Activated naive CD4-positive, alpha-beta T cell treated with anti-CD3 and anti-CD28 coated beads, Interleukin-2, amount 50 U/mL, for 72 hours (primary cell): Measurements from ENCODE around the gene KRTAP4-16. TPM values are rescaled to one million over a fixed set of nuclear protein-coding genes. Genes with fewer than 3 reads are reported as not detected.
A peak's percentile ranks its signal among the peaks of the same experiment; 100 is the strongest.
"Not testable (repeated sequence)": the region's sequence is repeated elsewhere in the genome, so short reads cannot be mapped to it uniquely, and the experiment has no call there.

Experiments
- ATAC-seq, 2 donors: fragments of 150-1000 bp; cut with Tn5 transposase; 2 replicates each; pipeline ENCODE4 v1.10.0; 2021; ENCODE audit warnings: mild to moderate bottlenecking in 2 of 2, moderate library complexity in 2 of 2
- DNase-seq, 2 donors: peaks; one replicate each; pipeline ENCODE4 v3.0.0; 2021 to 2022; ENCODE audit warnings: low spot score in 2 of 2
- H3K27ac Mint-ChIP-seq, 2 donors: one replicate each; pipeline ENCODE4 v1.8.0; 2022; ENCODE audit warnings: mild to moderate bottlenecking in 2 of 2, mixed read lengths in 2 of 2
- H3K36me3 Mint-ChIP-seq, 2 donors: one replicate each; pipeline ENCODE4 v1.8.0; 2022; ENCODE audit warnings: mixed read lengths in 2 of 2
- H3K9me3 Mint-ChIP-seq, 2 donors: one replicate each; pipeline ENCODE4 v1.8.0; 2022; ENCODE audit warnings: mixed read lengths in 2 of 2
- total RNA-seq, 2 donors: library from RNA; stranded (reverse); gene quantifications; one replicate each; pipeline ENCODE4 v1.2.3, GENCODE V29; 2022

KRTAP4-16 gene
- total RNA-seq, 2 donors from 2014 or later: not detected

- Mint-ChIP-seq H3K36me3 (peaks cover 0 to 9% of the 10 kb centered on the region in 2 donors), H3K27ac (no peak overlapping the region), H3K9me3 (peaks cover 10 to 20% of the 10 kb centered on the region in 2 donors)
- ATAC-seq: no peak
- no peak for DNase-seq
These were observed 23.1 kb upstream of the KRTAP4-16 start for GRCh38 chr17:41125064-41125463.

- not testable (repeated sequence) for DNase-seq, ATAC-seq, H3K36me3 Mint-ChIP-seq
- peak within 1 kb of the TSS; percentile 41 to 73 for H3K27ac Mint-ChIP-seq
- H3K9me3 Mint-ChIP-seq: peaks cover 10 to 18% of the 10 kb centered on the region in 2 donors
These were observed 22.0 kb upstream of the KRTAP4-16 start, which contains the start of gene KRTAP4-12 for GRCh38 chr17:41123991-41124371. TSS of gene KRTAP4-12 (minus strand) at chr17:41124182. CDS start at chr17:41124122, 60 bp downstream.

- Mint-ChIP-seq H3K9me3 (peaks cover 10 to 15% of the 10 kb centered on the region in 2 donors), H3K27ac (peak overlapping the region; percentile 41 to 73)
- H3K36me3 Mint-ChIP-seq, ATAC-seq, DNase-seq: not testable (repeated sequence)
These were observed 21.4 kb upstream of the KRTAP4-16 start for GRCh38 chr17:41123292-41123990.

- ATAC-seq (no peak), DNase-seq (no peak)
- peaks cover 0 to 9% of the 10 kb centered on the region in 2 donors for H3K36me3 Mint-ChIP-seq
- peaks cover 10 to 12% of the 10 kb centered on the region in 2 donors for H3K9me3 Mint-ChIP-seq
- no peak overlapping the region for H3K27ac Mint-ChIP-seq
These were observed 19.7 kb upstream of the KRTAP4-16 start for GRCh38 chr17:41121742-41122141.

- H3K27ac Mint-ChIP-seq: peak overlapping the region in 1 of 2 donors; percentile 81
- not testable (repeated sequence) for ATAC-seq, DNase-seq, H3K36me3 Mint-ChIP-seq
- peaks cover 8 to 10% of the 10 kb centered on the region in 2 donors for H3K9me3 Mint-ChIP-seq
These were observed 18.0 kb upstream of the KRTAP4-16 start for GRCh38 chr17:41119696-41120690.

GRCh38 chr17:41118721-41119120 is 16.7 kb upstream of the KRTAP4-16 start:
- peaks cover 8 to 10% of the 10 kb centered on the region in 2 donors for H3K9me3 Mint-ChIP-seq
- ATAC-seq: no peak
- H3K27ac Mint-ChIP-seq: no peak overlapping the region
- DNase-seq: no peak
- H3K36me3 Mint-ChIP-seq: peaks cover 0 to 9% of the 10 kb centered on the region in 2 donors

GRCh38 chr17:41117846-41118386 is 15.9 kb upstream of the KRTAP4-16 start, which contains the start of gene KRTAP4-11:
TSS of gene KRTAP4-11 (minus strand) at chr17:41118373. CDS start at chr17:41118315, 58 bp downstream.
- not testable (repeated sequence) for ATAC-seq, H3K36me3 Mint-ChIP-seq, DNase-seq
- Mint-ChIP-seq H3K27ac (peak within 1 kb of the TSS in 1 of 2 donors; percentile 8), H3K9me3 (peaks cover 4 to 10% of the 10 kb centered on the region in 2 donors)

- H3K27ac Mint-ChIP-seq: no peak overlapping the region
- DNase-seq (no peak), ATAC-seq (no peak)
- H3K9me3 Mint-ChIP-seq: peaks cover 4 to 6% of the 10 kb centered on the region in 2 donors
- peaks cover 0 to 8% of the 10 kb centered on the region in 2 donors for H3K36me3 Mint-ChIP-seq
These were observed 14.3 kb upstream of the KRTAP4-16 start for GRCh38 chr17:41116297-41116696.

GRCh38 chr17:41111151-41111885 is 9.3 kb upstream of the KRTAP4-16 start:
- H3K27ac Mint-ChIP-seq: no peak overlapping the region
- peaks cover 0 to 9% of the 10 kb centered on the region in 2 donors for H3K36me3 Mint-ChIP-seq
- ATAC-seq: no peak
- no peak for DNase-seq
- H3K9me3 Mint-ChIP-seq: peaks cover 4 to 12% of the 10 kb centered on the region in 2 donors

GRCh38 chr17:41108728-41109386 is 6.8 kb upstream of the KRTAP4-16 start:
- not testable (repeated sequence) for DNase-seq, H3K27ac Mint-ChIP-seq, H3K36me3 Mint-ChIP-seq, ATAC-seq
- H3K9me3 Mint-ChIP-seq: peaks cover 4 to 12% of the 10 kb centered on the region in 2 donors

- DNase-seq (no peak), ATAC-seq (no peak)
- Mint-ChIP-seq H3K36me3 (peaks cover 0 to 9% of the 10 kb centered on the region in 2 donors), H3K9me3 (peaks cover 4 to 12% of the 10 kb centered on the region in 2 donors), H3K27ac (no peak overlapping the region)
These were observed 6.0 kb upstream of the KRTAP4-16 start for GRCh38 chr17:41107941-41108450.

GRCh38 chr17:41105347-41105746 is 3.3 kb upstream of the KRTAP4-16 start, which contains the start of gene KRTAP4-9:
TSS of gene KRTAP4-9 (plus strand) at chr17:41105389. CDS start at chr17:41105389, 0 bp downstream.
- H3K36me3 Mint-ChIP-seq, H3K9me3 Mint-ChIP-seq, DNase-seq, ATAC-seq: not testable (repeated sequence)
- peak within 1 kb of the TSS in 1 of 2 donors; percentile 82 for H3K27ac Mint-ChIP-seq

GRCh38 chr17:41104386-41105038 is 2.5 kb upstream of the KRTAP4-16 start:
- not testable (repeated sequence) for H3K27ac Mint-ChIP-seq, H3K36me3 Mint-ChIP-seq, H3K9me3 Mint-ChIP-seq, DNase-seq
- ATAC-seq: peak; percentile 51 to 89

- H3K9me3 Mint-ChIP-seq: peaks cover 0 to 5% of the 10 kb centered on the region in 2 donors
- no peaks in the 10 kb centered on the region for H3K36me3 Mint-ChIP-seq
- DNase-seq (no peak), ATAC-seq (no peak)
- no peak overlapping the region for H3K27ac Mint-ChIP-seq
These were observed 1.9 kb upstream of the KRTAP4-16 start for GRCh38 chr17:41103896-41104295.
